ENCODE results near the gene NEDD4L.

The NEDD4L gene

DNA sequence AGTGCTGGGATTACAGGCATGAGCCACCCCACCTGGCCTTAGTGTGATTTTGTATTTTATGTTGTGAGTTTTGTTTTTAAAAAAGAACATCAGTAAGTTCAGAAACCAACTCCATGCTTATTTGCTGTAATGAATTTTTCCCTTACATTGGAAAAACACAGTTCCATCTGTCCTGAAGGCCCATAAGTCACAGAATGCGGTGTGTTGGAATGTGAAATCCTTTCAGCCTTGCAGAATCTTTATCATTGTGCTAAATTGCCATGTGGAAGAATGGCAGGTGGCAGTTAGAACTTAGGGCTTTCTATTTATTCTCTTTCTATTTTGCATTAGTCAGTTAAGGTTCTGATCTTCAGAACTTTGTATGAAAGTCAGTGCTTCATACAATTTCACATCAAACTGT lies 52.6 kb downstream of the NEDD4L start:
- no peak for DNase-seq

DNA sequence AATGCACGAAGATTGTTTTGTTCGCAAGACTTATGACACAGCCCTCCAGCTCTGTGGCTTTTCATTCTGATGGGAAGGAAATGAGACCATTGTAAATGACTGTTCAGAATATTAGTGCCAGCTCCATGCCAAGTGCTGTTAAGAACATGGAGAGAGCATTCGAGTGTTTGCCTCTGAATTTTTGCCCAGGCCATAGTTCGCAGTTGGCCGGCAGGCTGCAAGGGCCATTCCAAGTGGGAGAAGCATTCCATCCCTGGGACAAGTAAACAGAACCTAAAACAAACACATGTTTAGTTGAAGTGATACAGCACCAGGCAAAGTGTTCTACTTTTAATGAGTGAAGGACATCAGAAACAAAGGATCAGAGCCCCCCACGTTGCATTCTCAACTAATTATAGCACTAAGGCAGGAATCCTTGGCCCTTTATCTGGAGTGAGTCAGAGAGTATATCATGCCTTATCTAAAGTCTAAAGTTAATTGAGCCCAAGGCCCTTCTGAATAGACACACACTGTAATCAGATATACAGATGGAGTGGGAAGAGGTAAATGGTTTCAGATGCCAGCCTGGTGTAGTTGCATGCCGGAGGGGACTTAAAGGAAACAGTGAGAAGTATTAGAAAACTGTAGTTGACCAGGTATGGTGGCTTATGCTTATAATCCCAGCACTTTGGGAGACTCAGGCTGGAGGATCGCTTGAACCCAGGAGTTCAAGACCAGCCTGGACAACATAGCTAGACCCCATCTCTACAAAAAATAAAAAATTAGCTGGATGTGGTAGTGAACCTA lies 53.3 kb downstream of the NEDD4L start:
- DNase-seq = peak in 1 of 2 donors; percentile 24

DNA sequence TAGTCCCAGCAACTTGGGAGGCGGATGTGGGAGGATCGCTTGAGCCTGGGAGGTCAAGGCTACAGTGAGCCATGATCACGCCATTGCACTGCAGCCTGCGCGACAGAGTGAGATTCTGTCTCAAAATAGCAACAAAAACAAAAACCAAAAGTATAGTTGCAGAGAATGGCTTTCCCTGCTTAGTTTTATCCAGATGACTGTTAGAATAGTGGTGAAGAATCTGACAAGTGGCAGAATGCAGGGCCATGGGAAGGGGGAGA lies 53.8 kb downstream of the NEDD4L start:
- no peak for DNase-seq

DNA sequence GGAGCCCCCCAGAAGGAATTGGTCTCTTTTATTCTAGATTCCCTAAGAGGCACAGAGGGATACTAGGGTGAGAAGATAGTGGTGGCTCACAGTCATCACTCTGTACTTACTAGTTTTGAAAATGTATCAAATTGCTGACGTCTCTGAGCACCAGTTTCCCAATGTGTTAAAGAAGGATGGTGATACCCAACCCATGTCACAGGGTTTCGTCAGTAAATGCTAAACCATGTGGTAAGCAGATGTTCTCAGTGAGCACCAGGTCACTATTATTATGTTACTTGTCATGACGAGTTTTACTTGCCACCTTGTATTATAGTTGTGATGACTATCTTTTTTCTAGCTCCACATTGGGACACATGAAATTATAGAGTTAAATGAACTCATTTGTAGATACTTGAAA lies 54.7 kb downstream of the NEDD4L start:
- no peak for DNase-seq

DNA sequence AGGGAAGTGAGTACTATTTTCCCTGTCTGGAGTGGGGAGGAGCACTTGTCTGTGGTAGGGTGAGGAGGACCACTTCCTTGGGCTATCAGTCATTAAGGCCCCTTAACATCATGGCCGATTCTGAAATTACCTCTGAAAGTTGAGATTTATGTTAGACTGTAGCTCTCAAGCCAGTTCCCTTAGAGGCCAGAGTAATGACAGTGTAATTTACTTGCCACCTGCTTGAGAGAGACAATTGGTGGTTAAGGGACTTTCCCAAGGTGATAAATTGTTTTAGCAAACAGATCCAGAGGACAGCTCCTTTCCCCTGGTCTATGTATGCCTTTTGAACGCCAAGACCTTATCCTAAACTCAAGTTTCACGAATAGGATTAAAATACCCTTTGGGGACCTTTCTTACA lies 56.1 kb downstream of the NEDD4L start:
- no peak for DNase-seq

DNA sequence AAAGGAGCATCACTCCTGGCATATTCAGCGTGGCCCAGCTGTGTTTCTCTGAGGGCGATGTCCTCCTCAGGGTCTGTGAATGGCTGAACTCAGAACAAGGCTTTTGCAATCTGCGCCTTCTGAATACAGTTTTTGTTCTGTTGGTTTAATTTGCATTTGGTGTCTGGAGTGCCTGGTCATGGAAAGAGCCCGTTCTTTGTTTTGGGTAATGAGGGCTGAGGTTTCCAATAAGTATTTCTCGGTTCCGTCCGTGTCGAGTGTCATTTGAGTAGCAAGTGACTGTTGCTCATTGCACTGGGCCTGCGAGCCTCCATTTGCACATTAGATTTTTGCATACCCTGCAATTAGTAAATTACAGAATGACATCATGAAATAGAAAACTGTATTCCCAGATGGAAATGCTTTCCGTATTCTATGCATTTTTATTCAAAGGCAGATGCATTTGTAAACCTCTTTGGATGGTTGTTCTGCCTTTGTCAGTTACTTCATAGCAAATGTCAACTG lies 57.3 kb downstream of the NEDD4L start:
- no peak for DNase-seq

DNA sequence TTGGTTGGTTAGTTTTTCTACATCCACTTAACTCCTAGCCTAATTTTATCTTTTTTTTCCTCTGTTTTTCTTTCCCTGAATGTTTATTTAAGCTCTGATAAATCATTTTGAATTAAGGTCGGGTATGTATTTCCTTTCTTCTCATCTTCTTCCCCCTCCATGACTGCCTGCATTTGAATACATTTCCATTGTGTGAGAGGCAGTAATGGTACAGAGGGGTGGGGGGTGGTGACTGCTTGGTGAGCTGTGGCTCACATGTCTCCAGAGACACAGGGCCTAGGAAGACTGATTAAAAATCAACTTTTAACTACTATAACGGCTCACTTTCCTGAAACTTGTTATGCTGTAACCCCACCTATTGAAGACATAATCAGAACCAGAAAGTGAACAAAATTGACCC lies 58.0 kb downstream of the NEDD4L start:
- DNase-seq = no peak

DNA sequence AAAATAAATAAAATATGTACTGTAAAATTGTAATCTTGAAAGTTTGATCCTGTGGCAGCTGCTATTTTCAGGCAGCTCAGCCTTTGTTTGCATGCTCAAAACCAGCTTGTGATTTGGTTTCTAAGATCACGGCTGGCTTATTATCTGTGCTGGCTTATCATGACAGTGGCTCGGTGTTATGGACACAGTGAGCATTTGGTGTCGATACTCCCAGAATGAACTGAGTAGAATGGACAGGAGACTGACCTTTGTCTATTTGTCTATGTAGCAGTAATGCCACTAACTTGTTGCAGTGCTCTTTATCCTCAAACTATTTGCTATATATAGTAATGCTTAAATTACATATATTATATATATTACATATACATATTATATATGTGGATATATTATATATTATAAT lies 58.8 kb downstream of the NEDD4L start:
- no peak for DNase-seq

DNA sequence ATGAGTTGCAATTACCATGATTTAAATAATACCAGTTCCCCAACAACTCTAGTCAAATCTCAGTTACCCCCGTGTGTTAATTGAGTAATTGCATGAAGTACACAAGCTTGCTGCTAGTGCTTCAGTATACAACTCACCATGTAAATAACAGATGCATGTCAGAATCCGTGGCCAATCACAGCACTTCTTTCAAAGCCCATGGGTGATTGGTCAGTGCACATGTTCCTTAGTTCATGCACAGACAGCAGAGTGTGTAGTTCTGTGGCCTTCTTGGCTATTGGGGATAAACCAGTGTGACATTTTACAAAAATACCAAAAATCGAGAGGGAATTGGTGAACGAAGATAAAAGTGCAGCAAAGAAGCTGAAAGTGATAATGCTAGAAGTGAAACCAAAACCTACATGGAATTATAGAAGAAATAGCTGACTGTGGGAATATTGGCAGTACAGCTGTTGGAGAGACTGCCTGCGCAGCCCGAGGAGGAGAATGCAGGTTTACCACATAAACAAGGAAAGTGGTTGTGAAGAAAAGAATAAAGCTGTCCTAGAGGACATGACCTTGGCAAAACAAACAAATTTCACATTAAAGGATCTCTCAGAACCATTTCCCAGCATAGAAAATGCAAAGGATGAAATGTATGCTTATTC lies 59.4 kb downstream of the NEDD4L start:
- no peak for DNase-seq

DNA sequence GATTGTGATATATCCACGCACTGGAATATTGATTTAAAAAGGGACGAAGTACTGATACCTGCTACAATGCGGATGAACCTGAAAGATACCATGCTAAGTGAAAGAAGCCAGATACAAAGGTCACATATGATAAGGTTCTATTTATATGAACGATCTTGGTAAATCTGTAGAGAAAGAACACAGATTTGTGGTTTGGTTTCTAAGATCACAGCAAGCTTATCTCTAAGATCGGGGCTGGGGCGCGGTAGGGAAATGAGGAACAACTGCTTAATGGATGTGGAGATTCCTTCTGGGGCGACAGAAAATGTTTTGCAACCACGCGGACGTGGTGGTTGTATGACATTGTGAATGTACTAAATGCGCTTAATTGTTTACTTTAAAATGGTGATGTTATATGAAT lies 60.1 kb downstream of the NEDD4L start:
- DNase-seq = no peak

DNA sequence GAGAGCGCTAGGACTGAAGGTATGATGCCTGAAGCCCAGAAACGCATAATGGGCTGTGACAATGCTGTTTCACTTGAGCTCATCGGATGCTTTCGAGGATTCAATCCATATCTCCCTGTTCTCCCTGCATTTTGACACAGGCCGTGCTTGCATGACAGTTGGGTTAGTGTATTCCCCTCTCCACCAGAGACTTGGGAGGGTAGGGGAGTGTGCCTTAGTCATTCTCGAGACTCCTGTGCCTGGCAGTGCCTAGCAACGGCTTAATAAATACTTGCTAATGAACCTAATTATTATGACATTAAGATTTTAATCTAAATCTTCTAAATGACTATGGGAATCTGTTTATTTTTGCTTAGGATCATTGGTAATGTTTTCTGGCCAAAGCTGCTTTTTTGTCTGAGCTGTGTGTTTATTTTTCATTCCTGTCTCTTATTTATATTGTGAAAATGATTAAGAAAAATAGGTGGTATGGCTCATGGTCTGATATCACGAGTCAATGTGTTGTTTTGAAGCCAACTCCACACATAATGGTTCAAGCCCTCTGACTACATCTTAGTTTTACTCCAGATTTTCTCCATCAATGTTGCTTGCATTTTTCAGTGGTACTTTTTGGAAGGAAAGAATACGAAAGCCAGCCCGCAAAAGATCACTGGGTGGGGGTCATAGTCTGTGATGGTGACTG lies 61.3 kb downstream of the NEDD4L start:
- no peak for DNase-seq

DNA sequence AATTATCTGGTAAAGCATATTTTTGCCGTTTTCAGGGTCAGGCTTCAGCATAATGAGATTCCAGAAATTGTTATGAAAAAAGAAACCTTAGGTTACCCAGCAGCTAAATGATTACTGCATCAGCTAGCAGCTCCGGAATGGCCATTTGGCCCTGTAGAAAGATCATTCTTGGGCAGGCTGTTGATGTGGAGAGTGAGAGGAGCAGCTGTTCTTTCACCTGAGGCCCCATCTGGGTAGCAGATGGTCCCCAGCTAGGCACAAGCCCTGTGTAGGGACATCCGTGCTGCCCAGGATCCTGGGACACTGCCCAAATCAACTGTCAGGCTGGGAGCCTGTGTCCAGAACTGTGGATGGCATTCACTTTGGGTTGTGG lies 61.8 kb downstream of the NEDD4L start:
- no peak for DNase-seq

DNA sequence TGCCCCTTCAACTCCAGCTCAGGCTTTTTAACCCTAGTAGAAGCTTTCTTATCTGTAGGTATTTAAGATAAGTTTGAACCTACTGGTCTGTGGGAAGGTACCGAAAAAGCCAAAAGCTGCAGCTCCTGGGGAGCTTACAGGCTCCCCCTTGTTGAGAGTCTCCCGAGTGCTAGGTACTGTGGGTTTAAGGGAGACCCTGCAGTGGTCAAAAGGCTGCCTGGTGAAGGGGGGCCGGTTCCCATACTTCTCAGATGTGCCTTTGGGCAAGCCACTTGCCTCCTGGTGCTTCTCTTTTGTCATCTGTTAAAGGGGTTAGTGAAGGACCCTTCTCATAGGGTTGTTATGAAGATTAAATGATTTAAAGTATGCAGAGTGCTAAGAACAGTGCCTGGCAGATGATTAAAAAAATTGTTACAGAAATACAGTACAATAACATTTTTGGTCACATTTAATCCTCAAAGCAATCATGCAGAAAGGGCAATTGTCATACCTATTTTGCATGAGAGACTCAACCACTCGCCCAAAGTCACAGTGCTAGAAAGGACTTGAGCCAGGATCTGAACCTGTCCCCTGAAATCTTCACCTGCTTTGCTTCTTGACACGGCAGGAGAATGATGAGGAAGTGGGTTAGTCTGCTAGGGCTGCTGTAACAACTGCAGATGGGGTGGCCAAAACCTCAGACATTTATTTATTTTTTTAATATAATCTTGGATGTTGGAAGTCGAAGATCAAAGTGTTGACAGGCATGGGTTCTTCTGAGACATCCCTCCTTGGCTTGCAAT lies 62.5 kb downstream of the NEDD4L start:
- DNase-seq = no peak

DNA sequence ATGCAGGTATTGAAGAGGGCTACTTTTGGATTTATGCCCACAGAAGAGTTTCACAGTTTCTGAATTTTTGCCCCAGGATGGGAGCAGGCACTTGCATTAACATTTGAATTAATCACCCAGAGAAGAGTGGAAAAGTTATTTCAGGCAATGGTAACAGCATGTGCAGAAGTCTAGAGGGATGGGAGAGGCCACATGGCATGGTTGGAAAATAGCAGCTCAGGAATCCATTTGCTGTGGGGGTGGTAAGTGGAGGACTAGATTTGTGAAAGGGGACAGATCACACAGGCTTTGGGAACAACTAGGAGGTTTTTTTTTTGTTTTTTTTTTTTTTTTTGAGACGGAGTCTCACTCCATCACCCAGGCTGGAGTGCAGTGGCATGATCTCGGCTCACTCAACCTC lies 65.2 kb downstream of the NEDD4L start:
- no peak for DNase-seq

DNA sequence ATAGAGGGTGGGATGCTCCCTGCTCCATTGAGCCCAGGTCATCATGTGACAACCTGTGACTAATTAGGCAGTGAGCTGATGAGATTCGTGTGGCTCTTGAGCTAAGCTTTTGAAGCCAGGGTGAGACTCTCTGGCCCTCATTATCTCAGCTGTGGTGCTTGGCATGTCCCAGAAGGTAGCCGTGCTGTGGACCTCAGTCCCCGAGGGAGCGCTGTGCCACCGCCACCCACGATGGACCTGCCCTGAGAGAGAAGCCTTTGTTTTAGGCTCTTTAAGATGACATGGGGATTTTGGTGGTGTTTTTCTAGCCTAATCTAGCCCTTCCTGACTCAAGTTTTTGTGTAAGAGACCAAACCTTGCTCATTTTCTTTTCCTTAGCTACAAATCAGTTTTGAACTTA lies 66.4 kb downstream of the NEDD4L start:
- no peak for DNase-seq

DNA sequence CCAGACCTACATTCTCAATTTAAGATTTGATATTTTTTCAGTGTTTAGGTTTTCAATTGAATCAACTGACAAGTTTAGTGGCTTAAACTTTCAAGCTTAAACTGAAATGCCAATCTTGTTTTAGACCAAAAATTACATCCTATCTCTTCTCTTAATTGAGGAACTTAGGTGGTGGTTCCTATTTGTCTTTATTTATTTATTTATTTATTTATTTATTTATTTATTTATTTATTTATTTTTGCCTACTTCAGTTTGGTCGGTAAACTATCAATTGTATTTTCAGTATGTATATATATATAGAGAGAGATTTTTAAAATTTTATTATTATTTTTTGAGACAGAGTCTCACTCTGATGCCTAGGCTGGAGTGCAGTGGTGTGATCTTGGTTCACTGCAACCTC lies 68.1 kb downstream of the NEDD4L start:
- DNase-seq = no peak

DNA sequence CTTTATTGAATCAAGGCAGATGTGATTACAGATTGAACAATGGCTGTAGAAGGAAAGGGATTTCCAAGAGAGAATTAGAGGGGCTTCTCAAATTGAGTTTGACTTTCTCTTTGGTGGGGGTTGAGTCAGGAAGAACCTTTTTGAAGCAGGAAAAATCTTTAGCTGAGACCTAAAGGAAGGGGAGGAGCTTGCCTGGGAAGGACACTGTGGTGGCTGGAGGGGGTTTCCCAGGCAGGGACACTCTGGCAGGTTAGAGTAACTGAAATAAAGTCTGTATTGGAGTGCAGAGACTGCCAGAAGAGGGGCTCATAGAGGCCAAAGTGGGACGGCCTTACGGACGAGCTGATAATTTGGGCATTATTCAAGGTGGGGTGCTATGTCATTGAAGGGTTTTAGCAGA lies 69.3 kb downstream of the NEDD4L start:
- no peak for DNase-seq

DNA sequence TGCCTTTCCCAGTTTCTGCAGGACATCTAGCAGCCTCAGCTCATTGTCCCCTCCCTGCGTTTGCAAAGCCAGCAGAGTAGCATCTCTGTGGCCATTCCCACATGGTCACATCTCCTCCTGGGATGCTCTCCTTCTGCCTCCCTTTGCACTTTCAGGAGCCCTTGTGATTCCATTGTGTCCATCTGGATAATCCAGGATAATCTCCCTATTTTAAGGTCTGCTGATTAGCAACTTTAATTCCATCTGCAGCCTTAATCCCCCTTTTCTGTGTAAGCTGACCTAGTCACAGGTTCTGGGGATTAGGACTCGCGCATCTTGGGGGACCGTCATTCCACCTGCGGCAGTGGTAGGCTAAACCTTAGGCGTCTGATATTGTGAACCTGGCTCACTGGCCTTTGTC lies 70.7 kb downstream of the NEDD4L start:
- no peak for DNase-seq

DNA sequence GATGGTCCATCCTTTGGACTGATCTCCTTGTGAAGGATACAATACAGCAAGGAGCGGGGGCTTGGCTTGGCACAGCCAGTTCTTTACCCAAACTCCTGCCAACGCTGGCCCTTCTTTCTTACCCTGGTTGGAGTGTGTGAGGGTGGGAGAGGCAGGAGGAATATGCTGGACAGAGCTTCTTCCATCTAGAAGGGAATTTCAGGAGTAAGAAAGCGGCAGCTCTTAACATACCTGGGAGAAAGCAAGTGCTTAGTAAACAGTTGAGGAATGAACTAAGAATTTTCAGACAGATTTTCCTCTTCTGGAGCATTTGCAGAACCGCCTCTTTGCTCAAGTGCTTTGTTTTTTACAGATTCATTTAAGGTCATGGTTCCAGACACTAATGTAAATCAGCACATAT lies 72.8 kb downstream of the NEDD4L start:
- no peak for DNase-seq

DNA sequence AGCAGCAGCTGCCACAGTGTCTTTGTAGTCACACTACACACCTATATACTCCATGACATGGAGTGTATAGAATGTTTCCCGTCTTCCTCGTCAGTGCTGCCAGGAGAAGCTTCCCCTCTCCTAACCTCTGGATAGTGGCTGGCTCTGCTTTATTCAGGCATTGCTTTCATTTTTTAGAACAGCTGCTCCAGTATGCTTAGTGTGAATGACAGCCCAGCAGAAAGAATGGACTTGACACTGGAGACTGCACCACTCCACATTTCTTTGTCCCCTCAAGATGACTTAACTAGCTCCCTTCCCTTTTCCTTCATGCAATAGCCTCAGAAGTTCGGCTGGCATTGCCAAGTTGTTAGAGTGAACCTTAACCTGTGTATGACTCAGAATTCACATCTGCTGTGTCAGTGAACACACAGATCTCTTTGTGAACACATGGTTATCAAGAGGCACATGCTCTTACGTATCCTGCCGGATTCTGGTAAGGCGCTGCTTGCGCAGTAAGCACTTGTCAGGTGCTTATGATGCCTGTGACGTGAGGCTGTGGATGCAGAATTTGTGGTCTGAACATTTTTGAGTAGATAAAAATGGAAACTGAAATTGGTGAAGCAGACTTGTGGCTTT lies 73.9 kb downstream of the NEDD4L start:
- DNase-seq = no peak

DNA sequence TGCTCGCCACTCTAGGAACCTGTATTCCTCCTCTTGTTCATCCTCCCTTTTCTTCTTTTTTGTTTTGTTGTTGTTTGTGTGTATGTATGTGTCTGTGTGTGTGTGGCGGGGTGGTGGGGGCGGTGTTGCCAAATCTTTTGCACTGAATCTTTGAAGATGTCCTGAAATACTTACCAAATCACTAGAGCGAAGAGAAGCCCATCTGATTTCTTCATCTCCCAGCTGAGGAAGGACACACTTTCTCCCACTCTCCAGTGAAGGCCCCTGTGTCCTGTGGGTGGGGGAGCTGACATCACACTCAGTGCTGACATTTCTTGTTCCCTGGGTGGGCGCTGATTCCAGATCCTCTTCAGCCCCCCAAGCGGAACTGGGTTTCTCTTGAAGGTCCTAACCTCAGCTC lies 74.5 kb downstream of the NEDD4L start:
- DNase-seq = no peak

DNA sequence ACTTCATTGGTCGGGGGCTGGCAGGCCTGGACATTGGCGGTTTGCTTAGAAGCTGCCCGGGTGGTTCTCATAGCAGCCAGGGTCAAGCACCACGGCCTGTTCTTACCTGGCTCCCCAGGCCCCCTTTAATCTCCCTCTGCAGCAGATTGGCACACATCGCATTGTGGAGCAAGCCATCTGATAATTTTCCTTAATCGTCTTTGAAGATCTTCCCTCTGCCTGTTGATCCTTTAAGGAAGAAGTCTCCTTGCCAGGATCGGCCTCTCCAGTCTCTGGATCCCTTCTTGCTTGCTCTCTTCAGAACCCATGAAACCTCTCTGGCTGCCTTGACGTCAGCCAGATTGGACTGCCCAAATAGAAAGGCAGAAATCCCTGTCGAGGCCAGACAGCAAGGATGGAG lies 75.8 kb downstream of the NEDD4L start:
- DNase-seq = no peak

DNA sequence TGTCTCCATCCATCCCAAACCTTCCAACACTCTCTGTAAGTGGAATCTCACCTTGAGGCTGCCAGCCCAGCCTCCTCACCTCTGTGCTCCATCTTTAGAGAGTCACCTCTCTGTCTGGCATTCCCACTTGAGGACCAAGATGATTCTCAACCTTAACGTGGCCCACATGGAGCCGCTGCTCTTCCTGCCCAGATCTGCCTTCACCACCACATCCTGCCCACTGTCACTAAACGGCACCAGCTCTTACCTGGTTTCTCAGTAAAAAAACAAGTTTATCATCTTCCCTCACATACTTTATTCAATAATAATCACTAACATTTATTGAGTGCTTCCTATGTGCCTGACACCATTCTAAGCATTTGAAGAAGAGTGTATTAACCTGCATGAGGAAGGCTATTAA lies 80.4 kb downstream of the NEDD4L start:
- DNase-seq = no peak
